Anterior cingulate cortex (tissue), 58 donors: ENCODE results near the gene CTSE.
"Not testable (repeated sequence)": the region's sequence is repeated elsewhere in the genome, so short reads cannot be mapped to it uniquely, and the experiment has no call there.

ENCODE experiments used
- DNase-seq, 58 donors: peaks; one replicate each; lab custom pipeline; 2025; lab: John Stamatoyannopoulos, UW

CTSE gene

DNA sequence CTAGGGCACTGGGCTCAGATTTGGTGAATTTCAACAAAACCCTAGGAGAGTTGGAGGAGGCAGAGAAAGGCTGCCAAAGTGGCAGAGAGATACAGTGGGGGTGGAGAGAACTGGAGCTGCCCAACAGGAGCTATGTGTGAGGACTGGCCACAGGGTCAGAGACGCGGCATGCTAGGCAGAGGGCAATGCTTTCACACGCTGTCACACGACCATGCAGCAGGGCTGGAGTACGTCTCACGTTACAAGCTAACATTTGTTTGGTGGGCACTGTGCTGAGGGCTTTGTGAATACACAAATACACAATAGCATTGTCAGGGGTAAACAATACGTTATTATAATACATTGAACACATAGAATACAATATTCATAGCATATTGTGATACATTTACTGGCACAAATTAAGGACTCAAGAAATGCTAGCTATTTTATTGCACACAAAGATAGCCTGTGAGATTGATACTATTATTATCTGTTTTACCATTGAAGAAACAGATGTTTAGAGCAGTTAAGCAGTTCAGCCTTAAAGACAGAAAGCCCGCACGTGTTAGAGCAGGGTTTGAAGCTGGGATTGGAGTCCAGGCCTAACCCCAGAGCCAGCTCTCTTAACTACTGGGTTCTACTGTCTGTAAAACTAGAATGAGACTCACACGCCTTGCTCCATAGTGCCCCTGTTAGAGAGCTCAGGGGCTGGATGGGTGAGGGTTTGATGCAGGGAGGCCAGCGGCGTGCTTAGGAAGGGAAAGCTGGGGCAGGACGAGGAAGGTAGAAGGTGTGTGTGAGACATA, 25.0 kb downstream of the CTSE start:
- peak in 42 of 58 donors; percentile 17 to 83 (median 52) for DNase-seq

DNA sequence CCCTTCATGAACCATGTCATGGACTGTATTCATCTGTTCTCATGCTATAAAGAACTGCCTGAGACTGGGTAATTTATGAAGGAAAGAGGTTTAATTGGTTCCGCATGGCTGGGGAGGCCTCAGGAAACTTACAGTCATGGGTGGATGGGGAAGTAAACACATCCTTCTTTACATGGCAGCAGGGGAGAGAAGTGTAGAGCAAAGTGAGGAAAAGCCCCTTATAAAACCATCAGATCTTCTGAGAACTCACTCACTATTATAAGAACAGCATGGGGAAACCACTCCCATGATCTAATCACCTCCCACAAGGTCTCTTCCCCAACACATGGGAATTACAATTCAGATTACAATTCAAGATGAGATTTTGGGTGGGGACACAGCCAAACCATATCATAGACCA, 27.1 kb downstream of the CTSE start:
- not testable (repeated sequence) for DNase-seq

DNA sequence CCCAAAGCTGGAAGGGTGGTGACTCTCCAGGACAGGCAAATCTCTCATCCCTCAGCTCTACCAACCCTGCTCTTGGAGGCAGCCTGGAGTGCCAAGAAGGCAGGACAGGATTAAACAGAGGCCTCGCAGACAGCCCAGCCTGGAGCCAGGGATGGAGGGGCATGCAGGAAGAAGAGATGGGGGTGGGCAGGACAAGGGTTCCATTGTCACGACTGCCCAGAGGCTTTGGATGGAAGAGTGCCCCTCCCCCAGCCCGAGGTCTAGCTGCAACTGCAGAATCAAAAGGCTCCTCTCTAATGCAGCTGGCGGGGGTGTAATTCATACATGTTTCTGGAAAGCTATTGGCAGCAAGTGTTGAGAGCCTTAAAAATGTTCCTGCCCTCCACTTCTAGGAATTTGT, 29.3 kb downstream of the CTSE start:
- peak in 55 of 58 donors; percentile 24 to 96 (median 85) for DNase-seq

DNA sequence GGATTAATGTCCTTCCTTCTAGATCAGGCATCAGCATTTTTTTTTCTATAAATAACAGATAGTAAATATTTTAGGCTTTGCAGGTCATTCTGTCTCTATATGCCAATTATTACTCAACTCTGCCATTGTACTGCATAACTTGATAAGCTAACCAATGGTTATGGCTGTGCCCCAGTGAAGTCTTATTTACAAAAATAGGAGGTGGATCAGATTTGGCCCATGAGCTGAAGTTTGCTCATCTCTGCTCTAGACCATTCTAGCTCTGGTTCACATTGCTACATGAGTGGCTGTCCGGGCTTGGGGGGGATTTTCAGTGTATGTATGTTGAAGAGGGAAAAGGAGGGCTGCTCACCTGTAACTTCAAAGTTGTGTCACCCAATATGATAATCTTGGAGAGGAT, 30.6 kb downstream of the CTSE start:
- DNase-seq: no peak

DNA sequence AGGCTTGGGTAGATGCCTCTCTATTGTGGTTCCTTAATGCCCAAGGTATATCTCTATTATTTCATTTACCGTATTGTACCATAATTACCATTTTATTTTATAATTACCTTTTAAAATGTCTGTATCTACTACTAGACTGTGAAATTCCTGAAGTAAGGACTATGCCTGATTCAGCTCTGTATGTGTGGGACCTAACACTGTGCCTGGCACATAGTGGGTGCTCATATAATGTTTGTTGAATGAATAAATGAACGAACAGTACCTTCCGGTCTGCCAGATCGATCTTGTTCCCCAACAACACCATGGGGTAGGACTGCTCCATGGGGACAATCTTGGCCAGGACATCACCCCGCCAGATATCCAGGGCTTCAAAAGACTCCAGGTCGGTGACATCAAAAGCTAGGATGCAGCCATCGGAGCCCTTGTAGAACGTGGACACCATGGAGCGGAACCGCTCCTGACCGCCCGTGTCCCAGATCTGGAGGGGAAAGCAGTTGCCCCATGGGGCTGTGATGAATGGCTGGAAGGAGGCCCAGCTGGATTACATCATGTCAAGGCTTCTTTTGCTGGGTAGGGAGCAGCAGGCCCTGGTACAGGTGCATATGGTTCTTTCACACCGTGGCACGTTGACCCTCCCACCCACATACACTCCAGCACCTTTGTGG, 31.3 kb downstream of the CTSE start:
- DNase-seq: no peak

DNA sequence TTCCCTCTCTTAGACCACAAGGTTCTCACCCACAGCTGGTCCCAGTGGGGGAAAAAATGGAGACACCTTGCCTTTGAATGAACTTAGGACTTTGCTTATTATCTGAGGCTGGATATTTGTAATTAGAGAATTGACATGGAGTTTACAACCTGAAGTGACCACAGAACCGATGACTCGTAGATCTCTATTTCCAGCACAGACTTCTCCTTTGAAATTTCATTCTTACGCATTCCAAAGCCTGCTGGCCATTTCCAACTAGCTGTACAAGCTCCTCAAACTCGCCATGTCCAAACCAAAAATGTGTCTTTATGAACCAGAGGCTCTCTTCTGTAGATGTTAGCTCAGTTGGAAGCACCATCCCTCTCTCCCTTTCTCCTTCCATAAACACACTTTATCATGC, 32.5 kb downstream of the CTSE start:
- DNase-seq: no peak

DNA sequence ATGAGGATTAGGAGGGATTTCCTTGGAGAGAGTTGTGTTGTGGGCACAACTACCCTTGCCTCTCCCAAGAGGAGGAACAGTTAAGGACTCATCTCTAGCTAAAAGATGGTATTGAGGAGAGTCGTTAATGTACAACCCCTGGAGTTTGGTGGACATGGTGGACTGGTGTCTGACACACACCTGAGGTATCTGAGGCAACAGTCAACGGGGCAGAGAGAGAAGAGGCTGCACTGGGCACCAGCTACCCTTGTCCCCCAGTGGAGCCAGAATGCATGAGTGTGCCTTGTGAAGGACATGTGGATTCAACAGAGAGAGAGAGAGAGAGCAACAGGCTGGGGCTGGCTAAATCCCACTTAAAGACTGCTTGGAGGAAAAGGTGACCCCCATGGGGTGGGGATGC, 33.5 kb downstream of the CTSE start:
- DNase-seq: no peak

DNA sequence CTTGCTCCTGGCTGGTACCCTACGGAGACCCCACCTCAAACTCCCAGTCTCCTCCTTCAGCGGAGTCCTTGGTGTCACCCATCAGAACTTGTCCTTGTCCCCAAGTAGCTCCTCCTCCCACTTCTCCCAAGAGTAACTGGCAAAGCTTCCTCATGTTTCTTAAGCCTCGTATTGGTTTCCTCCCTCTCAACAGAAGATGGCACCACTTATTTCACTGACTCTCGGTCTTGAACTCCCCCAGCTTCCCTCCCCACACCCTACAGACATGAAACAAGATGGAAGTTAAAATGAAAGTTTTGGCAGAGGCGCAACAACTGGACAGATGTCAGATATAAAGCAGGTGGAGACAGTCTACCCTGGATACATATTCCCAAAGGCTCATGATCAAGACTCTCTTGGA, 33.9 kb downstream of the CTSE start:
- no peak for DNase-seq

DNA sequence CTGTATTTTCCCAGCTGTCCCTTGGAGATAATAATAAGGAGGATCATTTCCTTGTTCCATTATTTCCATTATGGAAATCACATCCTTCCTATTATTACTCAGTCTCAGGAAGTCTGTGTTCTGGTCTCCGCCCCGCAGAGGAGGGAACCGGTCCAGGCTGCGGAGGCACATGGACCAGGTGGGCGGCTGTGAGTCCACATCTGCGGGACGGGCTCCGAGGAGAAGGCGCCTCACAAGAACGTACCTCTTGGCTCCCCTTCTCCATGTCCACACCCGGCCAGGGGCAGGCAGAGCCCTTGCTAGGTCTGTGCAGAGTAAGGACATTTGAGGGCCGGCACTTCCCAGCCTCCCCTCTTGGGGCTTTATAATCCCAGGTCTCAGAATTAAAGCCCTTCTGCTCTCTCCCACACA, 35.1 kb downstream of the CTSE start:
- no peak for DNase-seq

DNA sequence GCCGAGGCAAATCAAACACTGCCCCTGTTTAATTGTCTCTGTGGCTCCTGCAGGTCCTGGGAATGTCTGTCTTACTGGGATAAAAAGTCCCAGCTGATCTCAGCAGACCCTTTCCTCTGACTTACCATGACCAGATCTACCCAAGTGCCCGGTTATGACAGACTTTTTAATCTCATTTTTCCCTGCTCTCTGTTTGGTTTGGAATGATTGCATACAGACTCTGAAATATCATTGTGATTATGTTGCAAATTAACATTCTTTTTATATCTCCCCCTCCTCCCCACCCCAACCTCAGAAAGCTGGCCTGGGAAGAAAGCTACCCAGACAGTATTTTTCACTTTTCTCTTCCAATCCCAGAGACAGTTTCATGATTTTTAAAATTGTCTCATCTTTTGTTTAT, 36.8 kb downstream of the CTSE start:
- no peak for DNase-seq

DNA sequence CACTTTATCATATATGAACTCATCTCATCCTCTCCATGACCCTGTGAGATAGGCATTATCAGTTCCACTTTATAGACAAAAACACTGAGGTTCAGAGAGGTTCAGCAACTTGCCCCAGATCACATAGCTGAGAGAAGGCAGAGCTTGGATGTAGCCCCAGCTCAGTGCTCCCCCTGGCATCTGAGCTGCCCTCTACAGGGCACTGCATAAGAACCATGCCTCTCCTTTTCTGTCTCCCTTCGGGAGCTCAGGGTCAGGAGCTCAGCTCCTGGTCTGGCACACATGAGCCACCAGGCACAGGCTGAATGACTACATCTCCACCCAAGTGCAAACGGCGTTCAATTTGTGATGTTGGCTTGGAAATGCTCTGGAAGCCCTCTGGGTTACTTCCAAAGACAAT, 37.4 kb downstream of the CTSE start:
- no peak for DNase-seq

DNA sequence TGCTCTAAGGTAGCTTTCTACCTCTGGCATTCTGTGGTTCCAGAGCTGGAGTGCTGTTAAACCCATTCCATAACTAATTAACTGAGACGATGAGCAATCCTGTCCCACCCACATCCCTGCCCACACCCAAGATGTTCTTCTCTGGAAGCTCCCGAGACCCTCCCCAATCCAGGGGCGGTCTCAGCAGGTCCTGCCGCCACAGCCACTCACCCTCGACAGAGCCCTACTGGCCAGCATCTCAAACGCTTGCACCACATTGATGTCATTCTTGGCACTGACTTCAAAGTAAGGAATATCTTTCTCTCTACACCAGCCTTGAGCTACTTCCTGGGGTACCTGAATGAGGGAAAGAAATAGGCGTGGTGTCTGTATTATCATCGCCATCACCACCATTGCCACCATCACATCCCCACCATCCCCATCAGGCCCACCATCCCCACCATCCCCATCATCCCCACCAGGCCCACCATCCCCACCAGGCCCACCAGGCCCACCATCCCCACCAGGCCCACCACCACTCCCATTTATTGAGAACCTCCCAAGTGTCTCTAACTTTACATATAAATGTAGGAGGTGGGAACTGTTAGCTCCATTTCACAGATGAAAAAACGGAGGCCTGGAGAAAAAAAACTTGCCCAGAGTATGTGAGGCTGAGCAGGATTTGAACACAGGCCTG, 38.2 kb downstream of the CTSE start:
- DNase-seq: peak in 2 of 58 donors; percentile 27 to 28

DNA sequence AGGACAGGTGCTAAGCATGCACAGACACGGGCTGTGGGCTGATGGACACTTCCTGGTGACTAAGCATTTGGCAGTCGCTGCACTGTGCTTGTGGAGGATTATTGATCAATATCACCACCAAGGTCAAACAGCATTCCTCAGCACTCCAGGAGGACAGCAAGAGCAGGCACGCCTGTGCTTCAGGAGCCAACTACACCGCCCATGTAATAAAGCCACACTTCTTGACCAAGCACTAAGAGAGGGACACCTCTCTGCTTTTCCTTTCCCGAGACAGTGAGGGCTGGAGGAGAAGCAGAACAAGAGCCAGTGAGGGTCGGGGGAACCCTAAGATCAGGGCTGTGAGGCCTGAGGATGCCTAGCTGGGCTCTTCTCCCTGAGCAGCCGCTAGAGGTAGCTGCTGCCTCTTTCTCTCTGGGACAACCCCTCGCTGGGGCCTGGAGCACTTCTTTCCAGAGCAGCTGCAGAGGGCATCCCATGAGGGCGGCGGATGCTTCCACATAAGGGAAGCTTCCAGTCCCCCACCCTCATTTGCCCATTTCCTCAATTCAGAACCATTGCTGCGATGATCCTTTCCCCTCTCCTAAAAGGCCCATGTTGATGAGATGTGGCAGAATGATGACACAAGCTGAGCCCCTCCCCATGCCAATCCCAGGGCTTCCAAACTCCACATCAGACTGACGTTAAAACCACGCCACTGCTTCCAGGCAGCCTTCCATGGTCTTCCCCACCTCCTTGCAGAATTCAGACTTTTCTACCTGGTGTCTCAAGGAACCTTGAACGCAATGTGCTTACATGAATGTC, 39.6 kb downstream of the CTSE start:
- peak in 50 of 58 donors; percentile 7 to 85 (median 60) for DNase-seq

DNA sequence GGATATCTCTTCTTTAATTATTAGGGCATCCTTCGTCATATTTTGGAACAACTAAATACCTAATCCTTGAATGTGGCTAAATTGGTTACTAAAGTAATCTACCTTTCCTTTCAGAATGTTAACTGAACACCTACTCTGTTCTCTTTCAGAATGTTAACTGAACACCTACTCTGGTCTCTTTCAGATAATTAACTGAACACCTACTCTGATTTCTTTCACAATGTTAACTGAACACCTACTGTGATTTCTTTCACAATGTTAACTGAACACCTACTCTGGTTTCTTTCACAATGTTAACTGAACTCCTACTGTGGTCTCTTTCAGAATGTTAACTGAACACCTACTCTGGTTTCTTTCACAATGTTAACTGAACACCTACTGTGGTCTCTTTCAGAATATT, 42.4 kb downstream of the CTSE start:
- DNase-seq: no peak

DNA sequence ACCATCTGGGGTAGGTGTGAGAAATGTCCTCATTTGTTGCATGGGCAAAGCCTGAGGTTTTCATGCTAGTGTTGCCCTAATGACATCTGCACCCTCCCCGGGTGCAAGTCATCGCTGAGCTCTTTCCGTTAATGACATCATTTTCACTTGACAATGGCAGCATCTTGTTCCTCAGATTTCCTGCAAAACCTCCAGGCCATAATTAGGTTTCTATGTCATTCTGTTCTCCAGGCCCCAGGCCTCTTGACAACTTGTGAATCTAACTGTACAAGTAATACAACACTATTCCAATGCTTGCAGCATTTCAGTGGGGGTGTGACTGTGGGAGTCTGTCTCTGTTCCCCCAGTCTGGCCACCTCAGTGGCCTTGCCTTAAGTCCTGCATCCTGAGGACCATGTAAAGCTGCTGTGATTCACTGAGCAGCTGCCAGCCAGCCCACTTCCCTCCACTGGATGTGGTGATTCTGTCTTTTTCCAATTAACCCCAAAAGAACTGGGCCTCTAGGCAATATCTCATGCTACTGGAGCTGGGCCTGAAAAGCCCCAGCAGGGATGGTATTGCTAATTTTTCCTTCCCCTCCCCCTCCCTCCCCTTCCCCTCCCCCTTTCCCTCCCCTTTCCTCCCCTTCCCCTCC, 43.3 kb downstream of the CTSE start:
- no peak for DNase-seq

DNA sequence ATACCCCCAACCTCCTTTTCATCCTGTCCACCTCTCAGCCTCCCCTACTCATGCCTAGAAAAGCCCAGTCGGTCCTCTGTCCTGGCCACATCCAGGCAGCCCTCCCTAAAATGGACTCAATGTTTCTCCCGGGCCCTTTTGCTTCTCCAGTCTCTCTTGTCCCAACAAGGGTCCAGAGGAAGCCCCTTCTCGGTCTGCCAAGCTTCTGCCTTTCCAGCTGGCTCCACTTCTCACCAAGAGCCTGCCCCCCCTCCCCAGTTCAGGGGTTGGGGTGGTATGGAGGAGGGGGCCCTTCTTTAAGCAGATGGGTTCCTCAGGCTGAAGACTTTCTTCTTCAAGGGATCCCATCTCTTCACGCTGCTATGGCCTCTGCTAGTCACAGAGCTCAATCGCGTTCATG, 44.4 kb downstream of the CTSE start:
- DNase-seq: no peak

DNA sequence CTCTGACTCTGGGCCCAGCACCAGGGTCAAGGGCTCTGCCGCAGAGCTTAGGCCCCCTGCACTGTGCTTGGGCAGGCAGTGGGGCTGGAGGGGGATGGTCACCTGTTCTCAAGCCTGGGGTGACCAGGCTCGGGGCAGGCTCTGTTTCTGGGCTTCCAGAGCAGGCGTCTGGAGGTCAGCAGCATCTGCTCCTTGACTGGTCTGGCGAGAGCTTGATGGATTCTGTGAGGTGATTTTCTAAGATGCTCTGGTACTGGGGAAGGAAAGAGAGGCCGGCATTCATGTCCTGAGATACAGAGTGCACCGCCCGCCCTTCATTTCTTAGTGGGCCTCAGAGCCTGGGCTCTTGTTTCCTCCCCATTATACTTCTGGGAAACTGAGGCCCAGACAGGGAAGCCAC, 45.0 kb downstream of the CTSE start:
- DNase-seq: no peak

DNA sequence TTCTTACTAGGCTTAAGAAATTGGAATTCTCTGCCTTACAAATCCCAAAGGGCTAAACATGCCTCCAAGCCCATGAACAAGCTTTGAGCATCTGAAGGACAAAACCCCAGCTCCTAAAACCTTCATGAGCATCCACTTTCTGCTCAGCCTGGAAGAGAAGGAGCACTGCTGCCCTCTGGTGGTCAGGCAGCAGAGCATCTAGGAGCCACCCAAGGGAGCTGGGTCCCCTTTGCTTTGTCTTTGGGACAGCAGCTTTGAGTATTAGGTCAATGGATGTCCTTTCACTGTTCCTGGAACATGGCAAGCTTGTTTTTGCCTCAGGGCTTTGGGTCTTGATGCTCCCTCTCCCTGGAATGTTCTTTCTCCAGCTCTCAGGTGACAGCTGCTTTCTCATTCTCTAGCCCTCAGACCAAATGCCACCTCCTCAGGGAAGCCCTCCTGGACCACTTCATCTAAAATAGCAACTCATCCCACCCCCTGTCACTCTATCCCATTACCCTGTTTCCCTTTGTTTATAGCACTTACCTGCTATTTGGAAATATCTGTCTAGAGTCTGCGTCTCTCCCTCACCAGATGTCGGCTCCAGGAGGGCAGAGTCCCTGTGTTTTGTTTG, 46.2 kb downstream of the CTSE start:
- DNase-seq: peak in 54 of 58 donors; percentile 8 to 84 (median 65)

DNA sequence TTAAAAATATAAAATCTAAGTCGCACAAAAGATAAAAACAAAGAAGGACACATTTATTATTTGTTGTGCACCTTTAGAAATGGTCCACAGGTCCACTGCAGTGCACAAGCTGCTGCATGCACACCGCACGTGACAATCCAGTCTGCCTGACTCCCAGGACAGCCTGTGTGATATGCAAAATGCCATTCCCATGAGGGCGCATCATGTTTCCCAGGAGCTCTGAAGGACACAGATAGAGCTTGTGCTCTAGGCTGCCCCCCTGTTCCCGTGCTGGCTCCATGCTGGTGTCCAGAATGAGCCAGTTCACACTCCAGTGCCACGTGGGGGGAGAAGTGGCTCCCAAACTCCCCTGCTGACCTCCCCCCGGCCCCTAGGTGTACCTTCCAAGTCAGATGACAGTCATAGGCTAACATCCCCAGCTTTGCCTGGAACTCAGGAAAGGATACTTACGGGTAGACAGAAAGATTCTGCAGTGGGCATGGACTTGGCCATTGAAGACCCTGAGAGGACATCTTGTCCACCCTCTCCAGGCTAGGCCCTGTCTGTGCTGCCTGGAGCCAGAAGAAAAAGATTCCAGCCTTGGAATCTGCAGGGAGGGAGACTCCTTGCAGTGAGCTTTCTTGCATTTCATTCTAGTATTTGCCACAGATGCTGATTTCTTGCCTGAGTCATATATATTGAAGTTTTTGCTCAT, 46.8 kb downstream of the CTSE start:
- peak in 20 of 58 donors; percentile 14 to 78 (median 42) for DNase-seq
